Femur (tissue), 1 donor: Measurements from ENCODE around the gene FXYD2.
A peak's percentile ranks its signal among the peaks of the same experiment; 100 is the strongest.

Experiments used
- DNase-seq: peaks from one replicate; pipeline ENCODE4 v3.0.0-alpha.2; 2017

FXYD2 gene

DNA sequence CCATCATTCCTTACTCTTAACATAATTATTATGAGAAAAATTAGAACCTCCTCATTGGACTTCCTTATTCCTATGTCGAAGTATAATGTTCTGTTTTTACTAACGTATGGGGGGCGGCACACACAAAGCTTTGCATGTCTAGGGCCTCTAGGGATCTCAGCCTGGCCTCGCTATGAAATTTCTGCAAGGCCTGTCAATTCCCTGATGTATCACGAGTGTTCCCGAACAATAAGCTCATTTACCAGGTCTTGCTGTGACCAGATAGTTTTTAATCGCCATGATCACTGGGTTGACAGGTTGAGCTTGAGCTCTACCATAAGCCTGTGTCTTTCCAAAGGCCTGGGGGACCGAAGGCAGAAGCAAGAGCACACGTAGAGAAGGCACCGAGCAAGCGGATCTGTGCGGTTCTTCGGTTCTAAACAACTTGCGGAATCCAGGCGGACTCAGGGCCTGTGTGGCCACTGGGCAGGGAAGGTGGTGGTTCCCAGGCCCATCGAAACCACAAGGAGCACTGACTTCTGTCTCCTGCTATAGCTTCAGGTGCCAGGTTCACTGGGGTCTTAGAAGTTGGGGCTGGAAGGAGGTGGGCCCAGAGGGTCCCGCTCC lies 10.4 kb upstream of the FXYD2 start:
- no peak for DNase-seq

DNA sequence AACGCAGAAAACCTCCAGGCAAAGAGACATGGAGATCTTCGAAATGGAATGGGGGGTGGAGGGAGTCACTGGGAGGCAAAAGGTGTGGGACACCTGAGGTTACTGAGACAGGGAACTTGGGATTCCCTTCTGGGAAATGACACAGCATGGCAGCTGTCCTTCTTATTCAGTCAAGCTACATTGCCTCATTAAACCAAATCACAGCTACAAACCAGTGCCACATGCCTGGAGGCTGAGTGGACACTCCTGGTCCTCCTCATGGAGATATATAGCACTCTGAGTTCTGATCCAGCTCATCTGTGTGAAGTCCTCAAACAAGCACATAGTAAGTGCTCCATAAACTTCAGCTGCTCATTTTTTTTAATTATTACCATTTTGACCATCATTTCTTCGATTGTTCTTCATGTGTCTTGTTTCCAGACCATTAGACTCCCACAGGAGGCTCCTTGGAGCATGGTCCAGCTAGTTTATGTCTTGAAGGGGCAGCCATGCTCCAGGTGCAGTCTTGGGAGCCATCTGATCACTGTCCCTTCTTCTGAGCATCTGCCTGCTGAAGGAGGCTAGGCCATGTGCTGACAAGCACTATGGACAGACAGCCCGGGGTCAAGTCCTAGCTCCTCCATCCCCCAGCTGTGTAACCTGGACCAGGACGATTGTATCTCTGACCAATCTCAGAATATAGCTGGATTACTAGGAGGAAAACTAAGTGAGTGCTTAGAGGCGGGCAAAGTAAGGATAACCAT lies 9.7 kb upstream of the FXYD2 start:
- peak; percentile 12 for DNase-seq

DNA sequence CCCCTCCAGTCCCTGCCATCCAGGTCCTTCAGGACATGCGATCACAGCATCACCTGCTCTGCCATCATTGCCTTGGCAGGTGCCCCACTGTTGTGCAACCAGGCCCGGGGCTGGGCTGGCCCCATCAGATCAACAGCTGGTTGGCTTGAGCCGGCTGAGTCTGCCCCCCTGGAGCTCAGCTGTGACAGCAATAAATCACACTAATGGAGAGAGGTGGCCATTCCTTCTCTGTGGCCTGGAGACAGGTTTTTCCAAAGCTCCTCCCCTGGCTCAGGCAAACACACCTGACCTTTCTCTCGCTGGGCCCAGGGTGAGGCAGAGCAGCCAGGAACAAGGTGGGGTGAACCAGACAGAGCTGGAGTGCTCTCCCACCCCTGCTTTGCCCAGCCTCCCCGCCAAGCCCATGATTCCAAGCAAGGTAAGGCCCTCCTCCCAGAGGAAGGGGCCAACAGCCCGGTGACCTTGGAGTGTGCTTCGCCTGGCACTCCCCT lies 8.9 kb upstream of the FXYD2 start:
- DNase-seq, result peak; percentile 67

DNA sequence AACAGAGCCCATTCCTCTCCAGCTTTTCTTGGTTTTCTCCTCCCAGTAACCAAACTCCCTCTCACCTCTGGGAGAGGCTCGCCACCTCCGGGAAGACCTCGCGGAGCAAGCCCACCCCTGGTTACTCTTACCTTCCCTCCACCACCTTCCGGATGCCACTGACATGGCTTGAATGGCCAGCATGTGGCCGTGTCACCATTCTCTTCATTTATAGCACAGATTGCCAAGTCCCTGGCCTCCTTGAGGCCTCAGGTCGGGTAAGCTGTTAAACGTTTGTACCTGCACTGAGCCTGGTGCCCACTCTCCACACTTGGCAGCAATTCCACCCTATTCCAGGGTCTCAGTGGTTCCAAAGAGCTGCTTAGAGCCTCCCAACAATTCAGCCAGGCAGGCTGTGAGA lies 8.0 kb upstream of the FXYD2 start:
- DNase-seq, result peak; percentile 11

DNA sequence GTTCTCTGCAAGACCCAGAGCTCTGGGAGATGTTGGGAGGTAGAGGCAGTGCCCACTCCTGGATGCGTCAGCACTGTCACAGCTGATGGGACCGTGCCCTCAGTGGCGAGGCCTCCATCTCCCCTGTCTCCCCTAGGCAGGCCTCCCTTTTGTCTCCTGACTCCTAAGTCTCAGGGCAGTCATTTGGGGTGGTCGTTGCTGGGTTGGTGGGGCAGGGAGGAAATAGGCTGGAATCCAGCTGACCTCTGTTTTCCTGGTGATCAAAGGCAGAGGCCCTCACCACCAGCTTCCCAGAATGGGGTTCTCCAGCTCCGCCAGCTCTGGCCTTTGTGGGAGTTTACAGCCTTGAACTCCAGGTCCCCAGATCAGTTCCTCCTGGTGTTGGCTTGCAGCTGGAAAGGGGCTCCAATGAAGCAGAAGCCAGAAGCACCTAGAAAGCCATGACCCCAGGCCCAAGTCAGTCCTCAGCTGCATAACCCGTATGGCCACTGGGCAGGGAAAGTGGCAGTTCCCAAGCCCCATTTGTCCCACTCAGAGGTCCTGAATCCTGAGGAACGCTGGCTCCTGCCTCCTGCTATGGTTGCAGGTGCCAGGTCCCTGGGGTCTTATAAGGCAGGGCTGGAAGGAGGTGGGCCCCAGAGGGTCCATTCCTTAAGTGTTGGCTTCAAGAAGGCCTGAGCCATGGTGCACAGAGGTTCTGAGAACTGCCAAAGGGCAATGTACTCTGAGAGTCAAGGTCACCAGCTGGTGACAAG lies 7.3 kb upstream of the FXYD2 start:
- peak; percentile 13 for DNase-seq

DNA sequence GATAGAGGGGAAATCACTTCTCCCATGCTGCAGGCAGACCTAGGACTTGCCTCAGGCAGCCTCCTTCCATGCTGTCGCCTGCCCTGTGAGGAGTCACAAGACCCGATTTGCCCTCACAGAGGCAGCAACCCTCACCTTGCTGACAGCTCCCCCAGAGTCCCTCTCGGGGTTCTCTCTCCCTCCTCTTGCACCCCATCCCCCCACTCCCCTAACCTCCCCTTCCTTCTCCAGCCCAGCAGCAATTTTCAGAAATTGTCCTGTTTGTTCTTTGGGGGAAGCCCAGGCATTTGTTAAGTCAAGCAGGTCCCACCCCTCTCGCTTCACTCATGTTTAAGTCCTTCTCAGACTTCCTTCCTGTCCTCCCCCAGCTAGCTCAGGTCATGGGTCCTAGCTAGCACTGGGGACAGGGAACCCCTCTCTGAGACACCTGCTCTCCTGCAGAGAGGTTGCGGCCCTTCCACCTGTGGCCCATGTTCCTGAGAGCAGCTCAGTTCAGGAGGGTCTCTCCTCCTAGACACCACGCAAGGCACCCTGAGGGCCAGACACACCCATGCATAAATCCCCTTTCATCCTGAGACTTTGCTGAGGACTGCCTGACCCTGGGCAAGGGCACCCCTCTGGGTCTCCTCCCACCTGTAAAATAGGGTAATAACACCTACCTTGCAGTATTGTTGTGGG lies 6.3 kb upstream of the FXYD2 start:
- peak; percentile 17 for DNase-seq

DNA sequence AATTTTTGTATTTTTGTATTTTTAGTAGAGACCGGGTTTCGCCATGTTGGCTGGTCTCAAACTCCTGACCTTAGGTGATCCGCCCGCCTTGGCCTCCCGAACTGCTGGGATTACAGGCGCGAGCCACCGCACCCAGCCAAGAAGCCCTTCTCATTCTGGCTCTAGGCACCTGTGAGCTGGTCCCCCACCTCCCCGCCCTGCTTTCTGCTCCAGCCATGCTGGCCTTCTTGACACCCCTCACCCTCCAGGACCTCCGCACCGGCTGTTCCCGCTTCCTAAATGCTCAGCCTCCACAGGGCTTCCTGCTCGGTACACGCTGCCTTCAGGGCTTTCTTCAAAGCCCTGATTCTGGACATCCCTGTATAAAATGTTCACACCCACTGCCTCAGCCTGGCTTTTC lies 5.5 kb upstream of the FXYD2 start:
- peak; percentile 11 for DNase-seq

DNA sequence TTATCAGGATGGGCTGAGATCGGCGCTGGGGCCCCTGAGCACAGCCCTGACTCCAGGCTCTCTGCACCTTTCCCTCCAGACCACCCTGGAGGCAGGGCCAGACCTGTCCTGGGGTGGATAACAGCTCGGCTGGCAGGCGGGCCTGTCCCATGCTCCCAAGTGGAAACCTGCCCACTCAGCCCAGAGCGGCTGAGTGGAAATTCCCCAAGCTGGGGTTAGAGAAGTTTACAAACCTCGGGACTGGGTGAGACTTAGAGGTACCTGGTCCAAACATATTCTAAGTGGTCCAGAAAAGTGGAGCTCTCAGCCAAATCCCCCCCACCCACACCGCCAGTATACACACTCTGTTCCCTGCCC lies 4.8 kb upstream of the FXYD2 start:
- no peak for DNase-seq

DNA sequence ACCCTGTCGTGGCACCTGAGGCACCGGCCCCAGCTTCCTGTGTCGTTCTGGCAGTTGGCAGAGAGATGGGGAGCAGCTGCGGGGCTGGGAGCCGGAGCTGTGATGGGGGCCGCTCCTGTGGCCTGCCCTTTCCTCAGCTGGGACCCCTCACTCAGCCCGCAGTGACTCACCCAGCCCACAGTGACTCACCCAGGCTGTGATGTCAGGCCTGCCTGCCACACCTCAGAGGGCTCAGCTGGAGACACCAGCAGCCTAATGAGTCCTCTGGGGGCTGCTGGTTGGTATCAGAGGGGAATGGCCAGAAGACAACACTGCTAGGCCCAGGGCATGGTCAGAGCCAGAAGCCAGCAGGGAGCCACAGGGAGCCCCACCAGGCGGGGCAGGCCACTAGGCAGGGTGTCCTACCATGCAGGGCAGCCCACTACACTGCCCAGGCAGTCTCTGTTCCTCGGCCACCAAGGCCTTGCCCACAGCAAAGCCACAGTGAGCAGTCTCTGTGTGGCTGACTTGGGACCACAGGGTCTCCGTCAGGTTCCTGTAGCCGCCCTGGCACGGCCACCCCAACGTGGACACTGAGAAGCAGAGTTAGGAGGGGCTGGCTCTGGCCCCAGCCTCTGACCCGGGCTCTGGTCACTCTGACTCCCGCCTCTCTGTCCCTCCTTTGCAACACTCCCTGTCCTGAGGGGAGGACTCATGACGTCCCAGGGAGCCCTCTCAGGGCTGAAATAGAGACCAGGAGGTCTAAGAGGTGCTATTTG lies 4.2 kb upstream of the FXYD2 start:
- peak; percentile 61 for DNase-seq

DNA sequence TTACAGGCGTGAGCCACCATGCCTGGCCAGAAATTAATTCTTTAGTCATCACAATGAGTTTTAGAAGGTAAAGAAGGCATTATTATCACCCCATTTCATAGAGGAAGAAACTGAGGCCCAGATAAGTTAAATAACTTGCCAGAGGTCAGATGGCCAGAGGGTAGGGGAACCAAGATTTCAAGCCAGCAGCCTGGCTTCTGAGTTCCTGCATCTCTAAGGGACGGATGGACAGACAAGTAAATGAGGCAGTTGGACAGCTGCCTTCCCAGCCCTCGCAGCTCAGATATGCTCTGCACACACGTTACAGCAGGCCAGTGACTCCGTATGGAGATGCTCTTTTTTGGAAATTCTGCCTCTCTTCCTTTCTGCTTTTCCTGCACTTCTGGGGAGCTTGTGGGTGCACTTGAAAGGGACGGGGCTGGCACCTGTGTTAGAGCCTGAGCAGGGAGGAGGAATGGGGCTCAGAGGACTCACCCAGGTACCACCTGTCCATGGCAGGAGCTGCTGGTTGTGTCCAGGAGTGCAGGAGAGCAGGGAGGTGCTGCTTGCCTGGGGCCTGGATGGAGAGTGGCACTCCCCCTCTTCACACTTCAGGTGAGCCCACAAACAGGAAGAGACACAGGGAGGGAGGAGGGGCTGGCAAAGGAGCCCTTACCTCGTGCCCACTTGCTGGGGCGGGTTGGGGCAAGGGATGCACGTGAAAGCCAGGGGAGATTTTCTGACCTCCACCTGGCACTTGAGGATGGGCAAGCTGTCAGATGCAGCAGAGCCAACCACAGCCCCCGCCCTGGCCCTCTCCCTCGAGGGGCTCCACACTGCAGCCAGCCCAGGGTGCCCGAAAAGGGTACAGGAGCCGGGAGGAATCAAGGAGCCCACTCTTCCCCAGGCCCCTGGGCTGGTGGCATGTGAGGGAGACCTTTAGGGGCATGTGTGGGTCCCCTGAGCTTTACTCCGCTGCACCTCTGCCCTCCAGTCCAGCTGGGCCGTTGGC lies 3.3 kb upstream of the FXYD2 start:
- no peak for DNase-seq

DNA sequence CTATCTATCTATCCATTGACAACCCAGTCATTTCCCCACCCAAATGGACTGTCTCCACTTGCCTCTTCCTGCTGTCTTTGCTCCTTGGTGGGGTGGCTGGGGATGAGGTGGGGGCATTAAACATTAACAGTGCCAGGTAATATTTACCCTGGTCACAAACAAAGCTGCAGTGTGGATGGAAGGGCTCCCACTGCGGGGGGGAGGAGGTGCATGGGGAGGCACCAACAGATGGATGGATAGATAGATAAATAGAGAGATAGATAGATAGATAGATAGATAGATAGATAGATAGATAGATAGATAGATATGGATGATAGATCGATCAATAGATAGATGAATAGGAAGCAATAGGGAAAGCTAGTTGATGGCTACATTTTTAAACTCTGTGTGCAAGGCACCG lies 2.3 kb upstream of the FXYD2 start:
- DNase-seq, result no peak

DNA sequence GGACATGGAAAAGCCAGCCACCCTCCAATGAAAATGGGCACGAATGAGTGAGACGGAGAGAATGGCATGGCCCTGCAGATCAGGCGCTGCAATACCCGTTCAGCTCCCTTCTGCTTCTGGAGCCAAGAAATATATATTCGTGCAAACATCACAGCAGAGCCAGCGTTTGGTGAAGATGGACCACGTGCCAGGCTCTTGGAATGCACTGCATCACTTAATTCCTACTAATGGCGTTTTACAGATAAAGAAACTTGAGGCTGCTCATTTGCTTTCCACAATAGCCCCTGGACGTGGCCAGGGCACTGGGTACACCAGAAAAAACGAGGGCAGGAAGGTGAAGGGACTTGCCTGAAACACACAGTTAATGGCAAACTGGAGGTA lies 1.6 kb upstream of the FXYD2 start:
- no peak for DNase-seq

DNA sequence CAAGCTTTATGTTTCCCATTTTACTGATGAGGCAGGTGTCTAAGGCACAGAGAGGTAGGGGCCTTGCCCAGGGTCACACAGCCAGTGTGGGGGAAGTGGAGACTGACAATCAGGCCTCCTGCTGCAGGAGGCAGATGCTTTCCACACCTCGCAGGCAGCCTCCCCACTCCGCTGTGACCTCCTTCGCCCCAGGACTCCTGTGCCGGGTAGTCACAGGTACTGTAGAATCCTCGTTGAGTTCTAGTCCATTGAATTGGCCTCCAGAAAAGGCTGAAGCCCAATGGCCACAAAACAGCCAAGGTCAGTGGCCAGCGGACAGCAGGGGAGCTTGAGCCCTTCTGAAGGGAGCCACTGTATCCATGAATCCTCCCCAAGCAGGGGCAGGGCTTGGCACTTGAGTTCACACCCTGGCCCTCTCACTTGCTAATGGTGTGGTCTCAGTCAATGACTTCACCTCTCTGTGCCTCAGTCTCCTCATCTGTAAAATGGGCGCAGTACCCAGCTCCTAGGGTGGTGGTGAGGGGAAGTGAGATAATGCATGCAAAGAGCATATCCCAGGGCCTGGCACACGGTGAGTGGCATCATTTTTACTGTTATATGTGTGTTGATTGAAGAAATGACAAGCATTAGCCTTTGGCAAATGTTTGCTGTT lies 1.1 kb upstream of the FXYD2 start:
- DNase-seq, result no peak

DNA sequence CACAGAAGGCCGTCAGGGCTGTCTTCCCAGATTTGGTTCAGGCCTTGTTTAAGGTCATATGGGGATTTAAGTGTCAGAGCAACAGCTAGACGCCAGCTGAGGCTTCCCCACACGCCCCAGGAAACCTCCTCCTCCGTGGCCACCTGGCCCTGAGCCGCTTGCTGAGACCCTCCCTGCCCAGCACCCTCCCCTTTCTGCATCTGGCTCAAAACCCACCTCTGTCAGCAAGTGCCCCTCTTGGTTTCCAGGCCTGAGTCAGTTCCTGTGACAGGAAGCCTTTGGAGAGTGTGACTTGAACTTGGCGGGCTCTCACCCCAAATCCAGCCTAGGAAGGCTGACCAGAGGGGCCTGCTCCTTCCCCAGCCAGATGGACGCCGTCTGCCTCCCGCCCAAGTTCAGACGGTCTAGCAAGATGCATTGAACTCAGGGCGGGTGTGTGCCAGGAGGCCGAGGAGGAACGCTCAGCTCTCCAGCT lies 561 bp downstream of the FXYD2 start:
- DNase-seq, result peak; percentile 75

DNA sequence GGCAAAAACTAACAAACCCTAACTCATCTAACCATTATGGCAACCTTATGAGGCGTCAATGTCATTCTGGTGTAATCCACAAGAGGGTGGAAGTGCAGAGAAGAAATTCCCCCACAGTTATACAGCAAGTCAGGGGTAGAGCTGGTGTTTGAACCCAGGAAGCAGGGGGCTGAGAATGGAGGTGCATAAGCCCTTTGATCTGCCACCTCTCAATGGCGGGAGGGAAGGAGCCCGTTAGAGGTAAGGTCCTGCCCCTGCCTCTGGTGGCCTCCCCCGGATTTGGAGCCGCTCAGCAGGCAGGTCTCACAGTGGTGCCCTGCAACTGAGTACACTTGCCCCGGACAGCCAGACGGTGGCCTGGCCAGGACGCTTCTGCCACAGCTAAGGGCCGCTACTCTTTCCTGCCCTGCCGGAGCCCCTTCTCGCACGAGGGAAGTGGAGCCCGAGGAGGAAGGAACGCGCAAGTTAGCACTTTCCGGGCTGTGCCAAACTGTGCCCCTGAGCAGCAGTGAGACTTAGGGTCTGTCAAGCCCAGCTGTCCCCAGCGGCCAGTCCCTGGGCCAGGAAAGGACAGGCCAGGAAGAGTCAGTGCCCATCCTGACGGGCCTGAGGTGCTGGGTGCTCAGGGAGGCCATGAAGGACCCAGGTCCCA lies 1.1 kb downstream of the FXYD2 start:
- DNase-seq, result peak; percentile 36

DNA sequence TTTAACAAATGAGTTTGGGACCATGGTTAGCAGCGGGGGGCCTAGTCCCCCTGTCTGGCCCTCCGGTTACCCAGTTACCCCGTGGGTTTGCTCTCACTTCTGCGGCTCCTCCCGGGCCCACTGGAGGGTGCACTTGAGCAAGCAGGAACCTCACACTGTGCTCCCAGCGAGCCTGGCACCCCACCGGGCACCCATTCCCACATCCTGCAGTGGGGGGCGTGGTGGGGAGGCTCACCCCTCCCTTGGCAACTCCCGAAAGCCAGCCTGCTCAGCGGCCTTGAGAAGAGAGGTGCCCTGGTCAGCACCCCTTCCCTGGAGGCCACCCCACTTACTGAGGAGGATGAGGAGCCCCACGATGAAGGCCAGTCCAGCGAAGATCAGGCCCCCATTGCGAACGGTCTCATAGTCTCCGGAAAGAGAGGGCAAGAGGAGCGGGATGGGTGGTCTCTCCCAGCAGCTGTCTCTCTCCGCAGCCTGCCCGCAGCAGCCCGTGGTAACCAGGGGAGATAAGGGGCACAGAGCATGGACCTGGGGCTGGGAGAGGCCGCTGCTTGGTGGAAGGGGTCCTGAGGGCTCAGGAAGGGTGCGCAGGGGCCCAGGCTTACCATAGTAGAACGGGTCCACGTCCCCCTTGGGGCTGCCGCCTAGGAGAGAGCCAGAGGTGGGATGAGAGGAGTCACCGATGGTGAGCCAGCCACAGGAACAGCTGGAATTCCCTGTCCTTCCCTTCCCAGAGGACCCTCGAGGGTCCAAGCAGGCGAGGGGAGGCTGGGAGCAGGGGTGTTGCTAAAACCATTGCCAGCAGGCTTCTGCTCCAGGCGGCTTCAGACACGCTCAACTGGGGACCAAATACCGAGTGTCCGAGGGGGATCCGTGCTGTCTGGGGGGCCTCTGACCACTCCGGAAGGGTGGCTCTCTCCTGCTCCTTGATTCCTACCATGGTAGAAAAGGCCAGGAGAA lies 2.2 kb downstream of the FXYD2 start:
- peak; percentile 43 for DNase-seq

DNA sequence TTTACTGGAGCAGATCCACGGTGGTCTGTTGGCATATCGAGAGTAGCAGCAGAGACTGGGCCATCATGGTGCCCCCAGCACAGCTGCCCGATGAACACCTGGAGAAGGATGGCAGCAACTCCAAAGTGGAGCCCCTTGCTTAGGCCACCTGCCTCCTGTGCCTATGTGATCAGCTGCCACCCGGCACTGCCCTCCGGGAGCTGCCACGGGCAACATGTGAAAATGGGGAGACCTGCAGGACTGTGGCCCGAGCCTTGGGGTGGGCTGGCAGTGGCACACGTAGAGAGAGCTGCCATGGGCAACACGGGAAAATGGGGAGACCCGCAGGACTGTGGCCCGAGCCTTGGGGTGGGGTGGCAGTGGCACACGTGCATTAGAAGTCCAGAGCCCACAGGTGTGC lies 3.1 kb downstream of the FXYD2 start:
- no peak for DNase-seq

DNA sequence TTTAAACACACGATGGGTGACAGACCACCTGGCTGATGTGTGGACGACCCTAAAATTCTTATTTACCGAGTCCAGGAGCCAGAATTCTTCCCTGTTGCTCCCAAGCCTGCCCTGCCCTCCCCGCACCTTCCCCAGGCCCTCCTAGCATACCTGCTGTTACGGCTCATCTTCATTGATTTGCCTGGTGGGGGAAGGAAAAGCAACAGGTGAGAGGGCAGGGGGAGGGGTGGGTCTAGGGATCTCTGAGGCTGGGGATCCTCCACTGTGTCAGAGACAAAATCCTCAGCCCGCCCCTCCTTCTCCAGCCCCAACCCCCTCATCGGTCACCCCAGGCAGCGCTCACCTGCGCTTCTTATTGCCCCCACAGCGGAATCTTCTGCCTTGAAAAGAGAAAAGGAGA lies 4.0 kb downstream of the FXYD2 start:
- DNase-seq, result no peak

DNA sequence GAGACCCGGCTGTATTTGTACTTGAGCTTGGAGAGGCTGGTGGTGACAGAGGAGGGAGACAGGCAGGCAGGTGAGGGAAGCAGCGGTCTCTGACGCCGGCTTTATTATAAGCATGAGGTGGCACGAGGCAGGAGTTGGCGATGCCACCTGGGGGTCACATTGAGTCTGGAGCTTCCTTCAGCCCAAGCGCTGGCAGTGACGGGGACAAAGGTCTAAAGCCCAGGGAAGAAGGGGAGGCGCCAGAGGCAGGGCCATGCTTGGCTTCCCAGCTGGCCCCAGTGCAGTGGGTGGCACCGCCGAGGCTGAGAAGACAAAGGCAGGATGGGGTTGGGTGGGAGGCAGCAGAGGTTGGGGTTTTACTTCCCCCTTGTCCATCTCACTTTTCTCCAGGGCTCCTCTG lies 4.5 kb downstream of the FXYD2 start:
- DNase-seq, result no peak
